GM12891 (cell line): Measurements from ENCODE around the gene FAM47E.

Experiments
- PAX5 ChIP-seq: IDR thresholded peaks from 2 replicates; pipeline ENCODE4 v1.6.1; 2011; ENCODE audit warnings: low read length, moderate library complexity, mild to moderate bottlenecking; ENCODE audit not compliant: insufficient read depth, severe bottlenecking
- POLR2A ChIP-seq: IDR thresholded peaks from 2 replicates; pipeline ENCODE4 v1.6.1; 2011; ENCODE audit warnings: low read depth, low read length, control low read depth
- POLR2AphosphoS5 ChIP-seq: IDR thresholded peaks from 2 replicates; pipeline ENCODE4 v1.6.1; 2011; ENCODE audit warnings: low read depth, low read length, control low read depth
- POU2F2 ChIP-seq: IDR thresholded peaks from 2 replicates; pipeline ENCODE4 v1.6.1; 2011; ENCODE audit warnings: low read depth, mild to moderate bottlenecking, control low read depth, low read length, moderate library complexity
- TAF1 ChIP-seq: IDR thresholded peaks from 2 replicates; pipeline ENCODE4 v1.6.1; 2011; ENCODE audit warnings: low read depth, low read length, control low read depth

- TF ChIP-seq PAX5, result no peak
- TF ChIP-seq POLR2A, result no peak
- TF ChIP-seq POLR2AphosphoS5, result no peak
- TF ChIP-seq TAF1, result no peak
- no peak for TF ChIP-seq POU2F2
Measured at GRCh38 chr4:76214177-76214675, 37.3 kb upstream of the FAM47E start.
